Body of pancreas (tissue), 4 donors: ENCODE data around the gene SUPT20HL1. TPM values are rescaled to one million over a fixed set of nuclear protein-coding genes. Genes with fewer than 3 reads are reported as not detected.

Source experiments
- ATAC-seq: fragments of 150-250 bp; one replicate; pipeline ENCODE4 v1.9.1; 2016
- DNase-seq, 4 donors: peaks; one replicate each; pipeline ENCODE4 v3.0.0-alpha.2; 2019
- H3K27ac ChIP-seq, 4 donors: fragments of 200-600 bp; sonication (generic); 1 replicate in 3 of 4; 2 replicates in 1 of 4; pipeline versions ENCODE4 v1.5.1 to v1.6.1; 2016 to 2019; ENCODE audit warnings: mild to moderate bottlenecking in 1 of 4, mixed read lengths in 1 of 4, moderate library complexity in 1 of 4
- H3K27me3 ChIP-seq, 2 donors: fragments of 200-600 bp; sonication (generic); one replicate each; pipeline ENCODE4 v1.6.0; 2016; ENCODE audit warnings: mild to moderate bottlenecking in 1 of 2
- H3K36me3 ChIP-seq, 2 donors: fragments of 200-600 bp; sonication (generic); replicated peaks in 1 of 2; 2 replicates each; pipeline ENCODE4 v1.5.1; 2016; ENCODE audit warnings: low read depth in 2 of 2; ENCODE audit not compliant: insufficient read depth in 1 of 2
- H3K4me1 ChIP-seq: fragments of 200-600 bp; sonication (generic); one replicate; pipeline ENCODE4 v1.6.0; 2016
- H3K4me3 ChIP-seq, 2 donors: fragments of 200-600 bp; sonication (generic); 1 replicate in 1 of 2; 2 replicates in 1 of 2; pipeline ENCODE4 v1.5.1; 2016 to 2019
- H3K9me3 ChIP-seq, 3 donors: fragments of 200-600 bp; sonication (generic); 1 replicate in 2 of 3; 2 replicates in 1 of 3; pipeline ENCODE4 v1.5.1; 2016
- POLR2A ChIP-seq, 3 donors: fragments of 450-650 bp; IDR thresholded peaks; one replicate each; pipeline ENCODE4 v1.6.1; 2016; ENCODE audit warnings: antibody characterized with exemption in 3 of 3, mild to moderate bottlenecking in 2 of 3
- intact Hi-C: fragments of 100-400 bp; cut with DNase I; formaldehyde crosslinking; loops from one replicate; pipeline ENCODE4 v1.15.1; 2023
- total RNA-seq, 2 donors: library from RNA; depleted of rRNA; stranded (reverse); fragments of >200 nt; gene quantifications; one replicate each; pipeline ENCODE4 v1.1.0, GENCODE V29; 2016
- TF ChIP-seq, protein P1 (sequence below), 7 experiments: fragments of 450-650 bp in 4 of 7; fragments of 200-600 bp in 3 of 7; sonication (generic) in 3 of 7; IDR thresholded peaks; one replicate each; pipeline ENCODE4 v1.5.1; 2016 to 2019; ENCODE audit warnings: antibody characterized with exemption in 7 of 7

The SUPT20HL1 gene
- total RNA-seq, 2 donors from 2014 or later, result 0.26 TPM; not detected in 1

GRCh38 chrX:24405959-24406358 lies 45.5 kb downstream of the SUPT20HL1 start:
- DNase-seq (no peak), ATAC-seq (no peak)
- Histone ChIP-seq H3K27me3 (no peaks in the 10 kb centered on the region), H3K36me3 (no peaks in the 10 kb centered on the region), H3K27ac (no peak overlapping the region), H3K4me1 (no peaks in the 10 kb centered on the region), H3K9me3 (no peaks in the 10 kb centered on the region), H3K4me3 (no peak overlapping the region)
- TF ChIP-seq, protein P1, sequence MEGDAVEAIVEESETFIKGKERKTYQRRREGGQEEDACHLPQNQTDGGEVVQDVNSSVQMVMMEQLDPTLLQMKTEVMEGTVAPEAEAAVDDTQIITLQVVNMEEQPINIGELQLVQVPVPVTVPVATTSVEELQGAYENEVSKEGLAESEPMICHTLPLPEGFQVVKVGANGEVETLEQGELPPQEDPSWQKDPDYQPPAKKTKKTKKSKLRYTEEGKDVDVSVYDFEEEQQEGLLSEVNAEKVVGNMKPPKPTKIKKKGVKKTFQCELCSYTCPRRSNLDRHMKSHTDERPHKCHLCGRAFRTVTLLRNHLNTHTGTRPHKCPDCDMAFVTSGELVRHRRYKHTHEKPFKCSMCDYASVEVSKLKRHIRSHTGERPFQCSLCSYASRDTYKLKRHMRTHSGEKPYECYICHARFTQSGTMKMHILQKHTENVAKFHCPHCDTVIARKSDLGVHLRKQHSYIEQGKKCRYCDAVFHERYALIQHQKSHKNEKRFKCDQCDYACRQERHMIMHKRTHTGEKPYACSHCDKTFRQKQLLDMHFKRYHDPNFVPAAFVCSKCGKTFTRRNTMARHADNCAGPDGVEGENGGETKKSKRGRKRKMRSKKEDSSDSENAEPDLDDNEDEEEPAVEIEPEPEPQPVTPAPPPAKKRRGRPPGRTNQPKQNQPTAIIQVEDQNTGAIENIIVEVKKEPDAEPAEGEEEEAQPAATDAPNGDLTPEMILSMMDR (IDR thresholded peaks at IDR 0.05), result no peak
- TF ChIP-seq POLR2A (IDR thresholded peaks at IDR 0.05), result no peak
- intact Hi-C loops, result no loop called here

Other genes with a start within 250 kb of the SUPT20HL1 start
- gene ZFX, start 210.9 kb upstream of the SUPT20HL1 start, total RNA-seq, result 10 to 100 TPM; 23.4 to 28.3 TPM
- gene SUPT20HL2, start 46.6 kb upstream of the SUPT20HL1 start, total RNA-seq, result not detected
- gene PDK3, start 104.6 kb downstream of the SUPT20HL1 start, total RNA-seq, result 10 to 100 TPM; 11.5 to 20.2 TPM